KMS-11 (cell line): ENCODE results near the gene CASKIN2.

Source experiments
- H2AFZ ChIP-seq: fragments of 200-600 bp; sonication (generic); 2 replicates; pipeline ENCODE4 v1.6.1; 2016; ENCODE audit warnings: antibody characterized with exemption, mixed run types, low read depth
- H3K27ac ChIP-seq: fragments of 200-600 bp; sonication (generic); 2 replicates; pipeline ENCODE4 v1.6.1; 2016; ENCODE audit warnings: mild to moderate bottlenecking, mixed run types
- H3K27me3 ChIP-seq: fragments of 200-600 bp; sonication (generic); 2 replicates; pipeline ENCODE4 v1.6.1; 2017; ENCODE audit warnings: mild to moderate bottlenecking, low read depth, mixed run types, moderate library complexity; ENCODE audit not compliant: insufficient read depth
- H3K36me3 ChIP-seq: fragments of 200-600 bp; sonication (generic); 2 replicates; pipeline ENCODE4 v1.6.1; 2017; ENCODE audit warnings: mild to moderate bottlenecking, mixed run types; ENCODE audit not compliant: insufficient read depth
- H3K4me1 ChIP-seq: fragments of 200-600 bp; sonication (generic); 2 replicates; pipeline ENCODE4 v1.6.1; 2016; ENCODE audit warnings: mild to moderate bottlenecking, low read depth, mixed run types; ENCODE audit not compliant: poor library complexity, severe bottlenecking
- H3K4me2 ChIP-seq: fragments of 200-600 bp; sonication (generic); 2 replicates; pipeline ENCODE4 v1.7.0; 2016; ENCODE audit warnings: mild to moderate bottlenecking, mixed run types
- H3K4me3 ChIP-seq: fragments of 200-600 bp; sonication (generic); IDR thresholded peaks from 2 replicates; pipeline ENCODE4 v1.6.1; 2017; ENCODE audit warnings: low read depth, low read length, mixed read lengths; ENCODE audit not compliant: insufficient read depth
- H3K79me2 ChIP-seq: fragments of 200-600 bp; sonication (generic); 2 replicates; pipeline ENCODE4 v1.6.1; 2016; ENCODE audit warnings: low read depth, mixed run types; ENCODE audit not compliant: insufficient read depth
- H3K9ac ChIP-seq: fragments of 200-600 bp; sonication (generic); 2 replicates; pipeline ENCODE4 v1.6.1; 2016; ENCODE audit warnings: mild to moderate bottlenecking, mixed run types
- H4K20me1 ChIP-seq: fragments of 200-600 bp; sonication (generic); 2 replicates; pipeline ENCODE4 v1.6.1; 2016; ENCODE audit warnings: mild to moderate bottlenecking, mixed run types; ENCODE audit not compliant: insufficient read depth
- CTCF ChIP-seq: fragments of 200-600 bp; sonication (generic); conservative IDR thresholded peaks from 2 replicates; pipeline ENCODE4 v1.6.1; 2017; ENCODE audit warnings: low read depth, mild to moderate bottlenecking, antibody characterized with exemption, low read length, moderate library complexity, mixed read lengths

The CASKIN2 gene

GRCh38 chr17:75557075-75557851 lies 41.9 kb upstream of the CASKIN2 start:
- H4K20me1 ChIP-seq, result no peaks in the 10 kb centered on the region

DNA sequence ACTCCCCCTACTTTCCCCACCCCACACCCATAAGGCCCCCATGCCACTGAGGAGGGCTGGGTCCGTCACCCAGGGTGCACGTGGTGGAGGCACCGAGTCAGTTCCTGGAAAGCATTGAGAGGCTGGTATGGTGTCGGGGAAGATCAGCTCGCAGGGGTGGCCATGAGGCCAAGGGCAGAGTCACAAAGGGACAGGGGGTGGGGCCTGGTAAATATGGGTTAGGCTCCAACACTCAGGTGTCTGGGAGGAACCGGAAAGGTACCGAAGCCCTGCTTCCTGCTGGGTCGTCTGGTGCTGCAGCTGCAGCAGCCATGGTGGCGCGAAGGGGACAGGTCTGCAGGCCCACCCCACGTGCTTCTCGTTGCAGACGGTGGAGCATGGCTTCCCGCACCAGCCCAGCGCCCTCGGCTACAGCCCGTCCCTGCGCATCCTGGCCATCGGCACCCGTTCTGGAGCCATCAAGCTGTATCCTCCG lies 40.4 kb upstream of the CASKIN2 start:
- no peak overlapping the region for H3K4me3 ChIP-seq
- no peak overlapping the region for H2AFZ ChIP-seq
- H3K27ac ChIP-seq, result no peak overlapping the region
- no peak overlapping the region for H3K9ac ChIP-seq
- H3K36me3 ChIP-seq, result no peaks in the 10 kb centered on the region
- no peak overlapping the region for H3K4me2 ChIP-seq
- no peaks in the 10 kb centered on the region for H4K20me1 ChIP-seq
- H3K27me3 ChIP-seq, result no peaks in the 10 kb centered on the region
- H3K79me2 ChIP-seq, result no peaks in the 10 kb centered on the region
- no peak for TF ChIP-seq CTCF
- H3K4me1 ChIP-seq, result no peaks in the 10 kb centered on the region

More at GRCh38 chr17:75557075-75557851, 41.9 kb upstream of the CASKIN2 start:
- no peak for TF ChIP-seq CTCF
- no peak overlapping the region for H2AFZ ChIP-seq
- no peak overlapping the region for H3K27ac ChIP-seq
- no peak overlapping the region for H3K4me2 ChIP-seq
- H3K4me3 ChIP-seq, result no peak overlapping the region
- no peaks in the 10 kb centered on the region for H3K36me3 ChIP-seq
- no peaks in the 10 kb centered on the region for H3K27me3 ChIP-seq
- no peaks in the 10 kb centered on the region for H3K79me2 ChIP-seq
- H3K9ac ChIP-seq, result no peak overlapping the region
- no peaks in the 10 kb centered on the region for H3K4me1 ChIP-seq

- Histone ChIP-seq H3K4me2 (no peak overlapping the region), H3K79me2 (no peaks in the 10 kb centered on the region), H4K20me1 (no peaks in the 10 kb centered on the region), H3K4me3 (no peak overlapping the region), H3K4me1 (no peaks in the 10 kb centered on the region), H2AFZ (no peak overlapping the region), H3K27me3 (no peaks in the 10 kb centered on the region), H3K9ac (no peak overlapping the region), H3K36me3 (no peaks in the 10 kb centered on the region), H3K27ac (no peak overlapping the region)
- TF ChIP-seq CTCF, result no peak
Measured at GRCh38 chr17:75553295-75554110, 38.2 kb upstream of the CASKIN2 start.

DNA sequence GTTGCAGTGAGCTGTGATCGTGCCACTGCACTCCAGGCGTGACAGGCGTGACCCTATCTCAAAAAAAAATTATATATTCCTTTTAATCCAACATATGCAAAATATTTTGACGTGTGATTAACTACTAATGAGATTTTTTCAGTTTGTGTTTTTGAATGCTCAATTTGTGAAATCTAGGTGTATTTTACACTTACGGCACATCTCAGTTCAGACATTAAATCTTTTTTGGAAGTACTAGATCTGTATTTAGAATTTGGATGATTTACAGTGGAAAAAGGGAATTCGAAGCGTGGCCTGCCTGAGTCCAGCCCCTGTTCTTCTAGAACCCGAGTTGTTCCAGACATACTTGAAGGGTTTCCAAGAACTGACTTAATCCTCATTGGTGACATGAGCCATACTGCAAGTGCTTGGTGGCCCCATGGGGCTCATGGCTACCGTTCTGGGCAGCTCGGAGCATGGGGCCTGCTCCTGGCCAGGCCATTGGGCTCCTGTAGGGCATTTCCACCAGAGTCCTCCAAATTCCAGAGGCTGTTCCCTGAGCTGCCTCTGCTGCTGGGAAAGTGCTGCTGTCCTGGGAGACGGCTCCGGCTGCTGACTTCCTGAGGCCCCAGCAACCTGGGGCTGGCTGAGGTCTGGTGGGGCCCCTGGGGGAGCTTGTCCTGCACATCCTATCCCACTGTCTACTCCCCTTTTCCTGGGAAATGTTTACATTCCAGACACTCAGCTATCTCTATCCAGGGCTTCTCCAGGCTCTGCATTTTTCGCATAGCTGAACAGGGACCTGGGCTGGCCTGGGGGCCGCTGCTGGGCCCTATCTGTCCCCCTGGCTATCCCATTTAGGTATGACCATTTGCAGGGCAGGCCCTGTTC lies 37.3 kb upstream of the CASKIN2 start:
- H3K4me2 ChIP-seq, result no peak overlapping the region
- no peaks in the 10 kb centered on the region for H3K36me3 ChIP-seq
- H3K4me3 ChIP-seq, result no peak overlapping the region
- H3K4me1 ChIP-seq, result no peaks in the 10 kb centered on the region
- no peak overlapping the region for H3K9ac ChIP-seq
- no peaks in the 10 kb centered on the region for H3K27me3 ChIP-seq
- no peak overlapping the region for H3K27ac ChIP-seq
- H4K20me1 ChIP-seq, result no peaks in the 10 kb centered on the region
- H3K79me2 ChIP-seq, result no peaks in the 10 kb centered on the region
- no peak overlapping the region for H2AFZ ChIP-seq
- no peak for TF ChIP-seq CTCF
